Breast epithelium (tissue), 4 donors: Measurements from ENCODE around the gene ADSL. TPM values are rescaled to one million over a fixed set of nuclear protein-coding genes. Genes with fewer than 3 reads are reported as not detected.

ENCODE experiments used
- DNase-seq, 2 donors: peaks; one replicate each; pipeline ENCODE4 v3.0.0-alpha.2; 2019; ENCODE audit warnings: low spot score in 2 of 2
- H3K27ac ChIP-seq, 2 donors: fragments of 200-600 bp; sonication (generic) in 1 of 2; one replicate each; pipeline ENCODE4 v1.5.1; 2016 to 2019; ENCODE audit warnings: mild to moderate bottlenecking in 1 of 2
- H3K27me3 ChIP-seq, 2 donors: fragments of 200-600 bp; sonication (generic) in 1 of 2; one replicate each; pipeline versions ENCODE4 v1.5.1 to v1.6.0; 2017 to 2019; ENCODE audit warnings: control low read depth in 1 of 2, mild to moderate bottlenecking in 1 of 2
- H3K36me3 ChIP-seq: fragments of 200-600 bp; one replicate; pipeline ENCODE4 v1.5.1; 2019
- H3K4me1 ChIP-seq, 2 donors: fragments of 200-600 bp; sonication (generic); one replicate each; pipeline ENCODE4 v1.5.1; 2016 to 2019; ENCODE audit warnings: control low read depth in 1 of 2
- H3K4me3 ChIP-seq, 3 donors: fragments of 200-600 bp; sonication (generic); 1 replicate in 2 of 3; 2 replicates in 1 of 3; pipeline ENCODE4 v1.5.1; 2016 to 2019; ENCODE audit warnings: mild to moderate bottlenecking in 3 of 3, moderate library complexity in 2 of 3
- H3K9me3 ChIP-seq, 2 donors: fragments of 200-600 bp; sonication (generic) in 1 of 2; one replicate each; pipeline ENCODE4 v1.5.1; 2016 to 2019; ENCODE audit warnings: control low read depth in 1 of 2
- CTCF ChIP-seq, 3 donors: fragments of 450-650 bp; IDR thresholded peaks; one replicate each; pipeline ENCODE4 v1.5.1; 2016 to 2017; ENCODE audit warnings: antibody characterized with exemption in 3 of 3, mild to moderate bottlenecking in 3 of 3, moderate library complexity in 3 of 3
- POLR2A ChIP-seq: fragments of 450-650 bp; IDR thresholded peaks from one replicate; pipeline ENCODE4 v1.6.1; 2016; ENCODE audit warnings: antibody characterized with exemption, mild to moderate bottlenecking, moderate library complexity
- POLR2AphosphoS5 ChIP-seq, 3 donors: sonication (generic); formaldehyde crosslinking; IDR thresholded peaks; one replicate each; pipeline ENCODE4 v1.6.1; 2017; ENCODE audit warnings: antibody characterized with exemption in 3 of 3
- intact Hi-C: fragments of 100-400 bp; cut with DNase I; formaldehyde crosslinking; loops from one replicate; pipeline ENCODE4 v1.15.1; 2023; ENCODE audit warnings: low total_unique reads
- total RNA-seq, 3 donors: library from RNA; depleted of rRNA; stranded (reverse); fragments of >200 nt; gene quantifications; one replicate each; pipeline ENCODE4 v1.1.0, GENCODE V29; 2016

ADSL gene
- total RNA-seq, 3 donors from 2014 or later, result 66.6 to 92.3 (median 74.7) TPM

GRCh38 chr22:40331706-40332105 is 14.6 kb upstream of the ADSL start:
- TF ChIP-seq POLR2AphosphoS5 (IDR thresholded peaks at IDR 0.05) (no peak), POLR2A (no peak), CTCF (IDR thresholded peaks at IDR 0.05) (no peak)
- Histone ChIP-seq H3K27me3 (no peaks in the 10 kb centered on the region), H3K9me3 (no peaks in the 10 kb centered on the region), H3K4me3 (no peak overlapping the region), H3K4me1 (no peaks in the 10 kb centered on the region), H3K36me3 (no peaks in the 10 kb centered on the region), H3K27ac (no peak overlapping the region)
- no peak for DNase-seq
- intact Hi-C loops, result no loop called here

- Histone ChIP-seq H3K4me1 (no peaks in the 10 kb centered on the region), H3K27ac (no peak overlapping the region), H3K9me3 (no peaks in the 10 kb centered on the region), H3K36me3 (no peaks in the 10 kb centered on the region), H3K4me3 (no peak overlapping the region), H3K27me3 (no peaks in the 10 kb centered on the region)
- TF ChIP-seq CTCF (IDR thresholded peaks at IDR 0.05) (no peak), POLR2A (no peak), POLR2AphosphoS5 (IDR thresholded peaks at IDR 0.05) (no peak)
- intact Hi-C loops, result no loop called here
- no peak for DNase-seq
Observed at GRCh38 chr22:40332319-40332781, 13.9 kb upstream of the ADSL start.

GRCh38 chr22:40334060-40334459 is 12.2 kb upstream of the ADSL start:
- no peaks in the 10 kb centered on the region for H3K27me3 ChIP-seq
- DNase-seq, result no peak
- intact Hi-C loops, result no loop called here
- H3K27ac ChIP-seq, result no peak overlapping the region
- H3K9me3 ChIP-seq, result no peaks in the 10 kb centered on the region
- no peaks in the 10 kb centered on the region for H3K36me3 ChIP-seq
- no peaks in the 10 kb centered on the region for H3K4me1 ChIP-seq
- TF ChIP-seq CTCF (IDR thresholded peaks at IDR 0.05) (no peak), POLR2A (no peak), POLR2AphosphoS5 (IDR thresholded peaks at IDR 0.05) (no peak)
- H3K4me3 ChIP-seq, result no peak overlapping the region

- intact Hi-C loops, result no loop called here
Observed at GRCh38 chr22:40334899-40335298, 11.4 kb upstream of the ADSL start.

GRCh38 chr22:40335358-40335757 is 10.9 kb upstream of the ADSL start:
- intact Hi-C loops, result no loop called here

More at GRCh38 chr22:40334899-40335298, 11.4 kb upstream of the ADSL start:
- Histone ChIP-seq H3K9me3 (no peaks in the 10 kb centered on the region), H3K36me3 (no peaks in the 10 kb centered on the region), H3K4me1 (no peaks in the 10 kb centered on the region), H3K27me3 (no peaks in the 10 kb centered on the region), H3K27ac (no peak overlapping the region), H3K4me3 (no peak overlapping the region)
- TF ChIP-seq CTCF (IDR thresholded peaks at IDR 0.05) (no peak), POLR2AphosphoS5 (IDR thresholded peaks at IDR 0.05) (no peak), POLR2A (no peak)
- no peak for DNase-seq

More at GRCh38 chr22:40335358-40335757, 10.9 kb upstream of the ADSL start:
- Histone ChIP-seq H3K9me3 (no peaks in the 10 kb centered on the region), H3K27ac (no peak overlapping the region), H3K4me3 (no peak overlapping the region), H3K27me3 (no peaks in the 10 kb centered on the region), H3K36me3 (no peaks in the 10 kb centered on the region), H3K4me1 (no peaks in the 10 kb centered on the region)
- no peak for DNase-seq
- TF ChIP-seq POLR2AphosphoS5 (IDR thresholded peaks at IDR 0.05) (no peak), POLR2A (no peak), CTCF (IDR thresholded peaks at IDR 0.05) (no peak)
